Neural progenitor cell (in vitro differentiated cells): ENCODE results near the gene PLXNB1.

Source experiments
- CTCF ChIP-seq: fragments of 200-600 bp; sonication (generic); IDR thresholded peaks from 2 replicates; pipeline ENCODE4 v1.5.1; 2017; ENCODE audit warnings: antibody characterized with exemption, mild to moderate bottlenecking
- EZH2 ChIP-seq: fragments of 200-600 bp; sonication (generic); IDR thresholded peaks from 2 replicates; pipeline ENCODE4 v1.6.1; 2017; ENCODE audit warnings: antibody characterized with exemption, mild to moderate bottlenecking, moderate library complexity
- EZH2phosphoT487 ChIP-seq: fragments of 200-600 bp; sonication (generic); IDR thresholded peaks from 2 replicates; pipeline ENCODE4 v1.6.1; 2017; ENCODE audit warnings: antibody characterized with exemption

GRCh38 chr3:48440590-48440958, 10.7 kb upstream of the PLXNB1 start:
- TF ChIP-seq CTCF: no peak
- TF ChIP-seq EZH2: no peak
- no peak for TF ChIP-seq EZH2phosphoT487
